ENCODE data around the gene MINDY3. TPM values are rescaled to one million over a fixed set of nuclear protein-coding genes. Genes with fewer than 3 reads are reported as not detected.

The MINDY3 gene
- total RNA-seq, 1 donor from 2014 or later: 13.7 TPM

DNA sequence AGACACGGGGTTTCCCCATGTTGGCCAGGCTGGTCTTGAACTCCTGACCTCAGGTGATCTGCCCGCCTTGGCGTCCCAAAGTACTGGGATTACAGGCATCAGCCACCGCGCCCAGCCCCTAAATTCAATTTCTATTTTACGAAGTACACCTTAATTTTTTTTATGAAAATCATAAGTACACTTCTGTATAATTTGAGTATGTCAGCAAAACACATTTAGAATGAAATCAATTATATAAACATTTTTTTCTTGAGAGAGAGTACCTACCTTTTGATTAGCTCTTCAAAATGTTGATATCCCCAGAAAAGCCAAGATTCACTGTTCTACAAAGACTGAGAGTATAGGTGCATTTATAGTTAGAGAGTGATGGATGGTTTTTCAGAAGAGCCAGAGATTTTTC lies 120.0 kb downstream of the MINDY3 start:
- Histone ChIP-seq H3K36me3 (no peaks in the 10 kb centered on the region), H3K4me1 (peaks cover under 1 to 14% of the 10 kb centered on the region in 2 donors), H3K9me3 (no peaks in the 10 kb centered on the region), H3K27me3 (no peaks in the 10 kb centered on the region), H3K4me3 (no peak overlapping the region), H3K27ac (no peak overlapping the region)
- no peak for DNase-seq (ENCODE audit: low spot score in 2 of 2)
- no peak for TF ChIP-seq CTCF (IDR thresholded peaks at IDR 0.05)
- intact Hi-C loops (cut with DNase I): no loop called here

GRCh38 chr10:15739254-15739970 lies 120.9 kb downstream of the MINDY3 start:
- intact Hi-C loops (cut with DNase I): no loop called here
- DNase-seq (ENCODE audit: low spot score in 2 of 2): no peak
- Histone ChIP-seq H3K4me3 (no peak overlapping the region), H3K27ac (no peak overlapping the region), H3K36me3 (no peaks in the 10 kb centered on the region), H3K9me3 (no peaks in the 10 kb centered on the region), H3K4me1 (peaks cover 2 to 16% of the 10 kb centered on the region in 2 donors), H3K27me3 (no peaks in the 10 kb centered on the region)
- no peak for TF ChIP-seq CTCF (IDR thresholded peaks at IDR 0.05)

- intact Hi-C loops (cut with DNase I): no loop called here
- TF ChIP-seq CTCF (IDR thresholded peaks at IDR 0.05): no peak
- peak overlapping the region in 1 of 2 donors; percentile 14 for H3K4me3 ChIP-seq
- no peaks in the 10 kb centered on the region for H3K9me3 ChIP-seq
- no peaks in the 10 kb centered on the region for H3K36me3 ChIP-seq
- peaks cover 2 to 16% of the 10 kb centered on the region in 2 donors for H3K4me1 ChIP-seq
- DNase-seq (ENCODE audit: low spot score in 2 of 2): no peak
- no peaks in the 10 kb centered on the region for H3K27me3 ChIP-seq
- peak overlapping the region; percentile 1 to 14 for H3K27ac ChIP-seq
Measured at GRCh38 chr10:15738270-15738925, 121.9 kb downstream of the MINDY3 start.

DNA sequence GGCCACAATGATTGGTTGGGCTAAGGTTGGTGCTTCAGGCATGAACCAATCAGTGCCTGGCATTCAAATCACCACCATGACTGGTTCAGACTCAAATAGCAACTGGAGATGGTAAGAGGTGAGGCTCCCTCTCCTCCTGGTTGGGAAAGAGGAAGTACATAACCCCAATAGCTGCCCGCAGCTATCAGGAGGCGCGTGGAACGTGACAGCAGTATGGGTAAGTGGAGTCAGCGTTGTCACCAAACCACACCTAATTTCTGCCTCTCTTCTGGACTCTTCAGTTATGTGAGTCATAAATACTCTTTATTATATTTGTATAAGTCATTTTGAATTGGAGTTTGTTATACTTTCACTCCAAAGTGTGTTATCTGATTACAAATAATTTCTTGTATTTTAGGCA lies 122.7 kb downstream of the MINDY3 start:
- TF ChIP-seq CTCF (IDR thresholded peaks at IDR 0.05): no peak
- no peak overlapping the region for H3K27ac ChIP-seq
- intact Hi-C loops (cut with DNase I): no loop called here

DNA sequence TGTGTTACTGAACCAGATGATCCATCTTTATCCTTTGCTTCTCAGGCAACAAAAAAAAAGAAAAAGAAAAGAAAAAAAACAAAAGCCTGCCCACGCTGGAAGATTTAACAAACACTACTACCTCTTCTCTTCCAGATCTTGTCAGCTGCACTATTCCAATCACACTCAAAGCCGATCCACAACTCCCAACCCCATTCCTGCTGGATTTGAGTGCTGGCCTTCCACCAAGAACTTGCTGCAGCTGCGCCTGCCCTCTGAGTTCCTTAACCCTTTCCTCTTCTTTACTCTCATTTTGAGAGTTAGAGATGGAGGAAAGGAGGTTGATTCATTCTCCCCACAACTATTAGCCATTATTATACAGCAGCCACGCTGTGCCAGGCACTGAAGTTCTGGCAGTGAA lies 124.5 kb downstream of the MINDY3 start:
- intact Hi-C loops (cut with DNase I): no loop called here
- Histone ChIP-seq H3K4me3 (no peak overlapping the region), H3K4me1 (peaks cover 2 to 16% of the 10 kb centered on the region in 2 donors), H3K27me3 (no peaks in the 10 kb centered on the region), H3K9me3 (peaks cover 0 to 2% of the 10 kb centered on the region in 2 donors), H3K27ac (no peak overlapping the region), H3K36me3 (no peaks in the 10 kb centered on the region)
- TF ChIP-seq CTCF (IDR thresholded peaks at IDR 0.05): no peak
- DNase-seq (ENCODE audit: low spot score in 2 of 2): no peak

More for the DNA sequence above, 122.7 kb downstream of the MINDY3 start:
- H3K36me3 ChIP-seq: no peaks in the 10 kb centered on the region
- no peaks in the 10 kb centered on the region for H3K27me3 ChIP-seq
- no peaks in the 10 kb centered on the region for H3K9me3 ChIP-seq
- peaks cover 2 to 16% of the 10 kb centered on the region in 2 donors for H3K4me1 ChIP-seq
- DNase-seq (ENCODE audit: low spot score in 2 of 2): no peak
- no peak overlapping the region for H3K4me3 ChIP-seq

All from ascending aorta (tissue), 2 donors.